Measurements from ENCODE around the gene TAS2R43. TPM values are rescaled to one million over a fixed set of nuclear protein-coding genes. Genes with fewer than 3 reads are reported as not detected.
"Not testable (repeated sequence)": the region's sequence is repeated elsewhere in the genome, so short reads cannot be mapped to it uniquely, and the experiment has no call there.

Gene TAS2R43
- total RNA-seq, 1 donor from 2014 or later: not detected

- H3K4me1 ChIP-seq: no peaks in the 10 kb centered on the region
- no peak for DNase-seq (ENCODE audit: low spot score in 2 of 2)
- TF ChIP-seq CTCF (IDR thresholded peaks at IDR 0.05): no peak
- H3K27me3 ChIP-seq: no peaks in the 10 kb centered on the region
- H3K4me3 ChIP-seq: no peak overlapping the region
- H3K27ac ChIP-seq: no peak overlapping the region
- no peaks in the 10 kb centered on the region for H3K9me3 ChIP-seq
- intact Hi-C loops (cut with DNase I): no loop called here
- H3K36me3 ChIP-seq: no peaks in the 10 kb centered on the region
Measured at GRCh38 chr12:11075642-11076041, 16.5 kb downstream of the TAS2R43 start.

- Histone ChIP-seq H3K9me3 (no peaks in the 10 kb centered on the region), H3K4me3 (no peak overlapping the region), H3K36me3 (no peaks in the 10 kb centered on the region), H3K27me3 (no peaks in the 10 kb centered on the region), H3K27ac (no peak overlapping the region), H3K4me1 (no peaks in the 10 kb centered on the region)
- intact Hi-C loops (cut with DNase I): no loop called here
- TF ChIP-seq CTCF (IDR thresholded peaks at IDR 0.05): no peak
- no peak for DNase-seq (ENCODE audit: low spot score in 2 of 2)
Measured at GRCh38 chr12:11071414-11071813, 20.7 kb downstream of the TAS2R43 start.

GRCh38 chr12:11070999-11071398 lies 21.1 kb downstream of the TAS2R43 start:
- Histone ChIP-seq H3K4me1 (no peaks in the 10 kb centered on the region), H3K4me3 (no peak overlapping the region), H3K27ac (no peak overlapping the region), H3K36me3 (no peaks in the 10 kb centered on the region), H3K9me3 (no peaks in the 10 kb centered on the region), H3K27me3 (no peaks in the 10 kb centered on the region)
- no peak for TF ChIP-seq CTCF (IDR thresholded peaks at IDR 0.05)
- no peak for DNase-seq (ENCODE audit: low spot score in 2 of 2)
- intact Hi-C loops (cut with DNase I): no loop called here

GRCh38 chr12:11069854-11070365 lies 22.2 kb downstream of the TAS2R43 start:
- TF ChIP-seq CTCF (IDR thresholded peaks at IDR 0.05): no peak
- intact Hi-C loops (cut with DNase I): no loop called here
- H3K4me3 ChIP-seq: no peak overlapping the region
- no peak overlapping the region for H3K27ac ChIP-seq
- no peaks in the 10 kb centered on the region for H3K27me3 ChIP-seq
- no peaks in the 10 kb centered on the region for H3K4me1 ChIP-seq
- H3K9me3 ChIP-seq: no peaks in the 10 kb centered on the region
- H3K36me3 ChIP-seq: no peaks in the 10 kb centered on the region
- no peak for DNase-seq (ENCODE audit: low spot score in 2 of 2)

- Histone ChIP-seq H3K9me3 (no peaks in the 10 kb centered on the region), H3K27ac (no peak overlapping the region), H3K36me3 (no peaks in the 10 kb centered on the region), H3K27me3 (no peaks in the 10 kb centered on the region), H3K4me3 (no peak overlapping the region), H3K4me1 (no peaks in the 10 kb centered on the region)
- DNase-seq (ENCODE audit: low spot score in 2 of 2): no peak
- intact Hi-C loops (cut with DNase I): loop anchor here (2.0 kb wide), 1 partner anchor 29 kb away; no protein-coding TSS in a partner anchor
- no peak for TF ChIP-seq CTCF (IDR thresholded peaks at IDR 0.05)
Measured at GRCh38 chr12:11067514-11067913, 24.6 kb downstream of the TAS2R43 start.

- DNase-seq (ENCODE audit: low spot score in 2 of 2); H3K9me3 ChIP-seq; H3K27me3 ChIP-seq; H3K36me3 ChIP-seq; H3K4me3 ChIP-seq; H3K27ac ChIP-seq; intact Hi-C loops (cut with DNase I); H3K4me1 ChIP-seq: not testable (repeated sequence)
Measured at GRCh38 chr12:11062194-11062593, 29.9 kb downstream of the TAS2R43 start, which contains the start of gene TAS2R46. Gene TAS2R46, minus strand, starts transcription at chr12:11062294. Its CDS starts 0 bp downstream, at chr12:11062294.

Data from ascending aorta (tissue), 2 donors.